Activated CD8-positive, alpha-beta memory T cell treated with anti-CD3 and anti-CD28 coated beads for 36 hours (primary cell): ENCODE data around the gene RAB3A. TPM values are rescaled to one million over a fixed set of nuclear protein-coding genes. Genes with fewer than 3 reads are reported as not detected.
"Not testable (repeated sequence)": the region's sequence is repeated elsewhere in the genome, so short reads cannot be mapped to it uniquely, and the experiment has no call there.

Experiments
- CTCF ChIA-PET: fragments of 350-600 bp; sonication (Branson Sonifier 250); formaldehyde crosslinking; loops from one replicate; lab custom pipeline; 2021; ENCODE audit warnings: antibody characterized with exemption; lab: Charles Lee
- POLR2A ChIA-PET: fragments of 350-600 bp; sonication (Branson Sonifier 250); formaldehyde crosslinking; loops from one replicate; lab custom pipeline; 2021; ENCODE audit warnings: antibody characterized with exemption; lab: Charles Lee
- total RNA-seq, 2 experiments: library from RNA; stranded (reverse); gene quantifications; one replicate each; pipeline ENCODE4 v1.2.3, GENCODE V29; 2021

The RAB3A gene
- total RNA-seq, 2 experiments from 2014 or later, result 6.3 to 6.5 TPM

DNA sequence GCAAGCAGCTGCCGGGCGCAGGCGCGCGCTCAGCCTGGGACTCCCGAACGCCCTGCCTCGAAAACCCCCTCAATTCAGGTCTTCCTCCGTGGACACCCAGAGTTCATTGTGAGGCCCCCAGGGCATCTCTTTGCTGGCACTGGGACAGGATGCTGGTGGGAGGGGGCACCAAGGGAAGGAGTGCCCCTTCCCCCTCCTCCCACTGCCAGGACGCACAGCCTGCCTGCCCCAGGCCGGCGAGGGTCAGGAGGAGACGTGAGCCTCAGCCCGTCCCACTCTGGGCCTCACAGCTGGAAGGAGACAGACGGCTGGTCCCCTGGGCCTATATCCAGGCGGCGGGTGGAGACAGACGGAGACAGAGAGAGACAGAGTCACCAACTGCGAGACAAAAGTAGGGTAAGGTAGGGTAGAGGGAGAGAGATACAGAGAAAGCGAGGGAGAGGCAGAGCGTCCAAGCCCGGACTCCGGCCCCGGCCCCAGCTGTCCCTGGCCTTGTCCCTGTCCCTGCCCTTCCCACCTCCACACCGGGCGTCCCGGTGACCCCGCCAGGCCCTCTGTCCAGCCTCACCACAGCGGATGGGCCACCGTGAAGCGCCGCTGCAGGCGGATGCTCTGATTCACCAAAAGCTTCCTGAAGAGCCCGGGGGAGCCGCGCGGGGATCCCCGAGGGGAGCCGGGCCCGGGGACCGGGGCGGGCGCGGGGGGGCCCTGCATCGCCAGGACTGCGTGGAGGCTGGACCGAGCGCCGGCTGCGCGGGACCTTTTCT lies 22.0 kb upstream of the RAB3A start, which contains the start of gene PDE4C:
Gene PDE4C (minus strand): TSS at position 737 of the 767 bp plus-strand sequence. CDS start 23 bp downstream, at position 714.
- ChIA-PET POLR2A (interaction anchor here (0.6 kb wide), 1 partner anchor 167 kb away, joined by 3 read pairs; no protein-coding TSS in a partner anchor), CTCF (interaction anchor here (1.2 to 1.7 kb wide), 2 partner anchors 18 to 163 kb away, joined by 6 to 7 read pairs; no protein-coding TSS in a partner anchor)

DNA sequence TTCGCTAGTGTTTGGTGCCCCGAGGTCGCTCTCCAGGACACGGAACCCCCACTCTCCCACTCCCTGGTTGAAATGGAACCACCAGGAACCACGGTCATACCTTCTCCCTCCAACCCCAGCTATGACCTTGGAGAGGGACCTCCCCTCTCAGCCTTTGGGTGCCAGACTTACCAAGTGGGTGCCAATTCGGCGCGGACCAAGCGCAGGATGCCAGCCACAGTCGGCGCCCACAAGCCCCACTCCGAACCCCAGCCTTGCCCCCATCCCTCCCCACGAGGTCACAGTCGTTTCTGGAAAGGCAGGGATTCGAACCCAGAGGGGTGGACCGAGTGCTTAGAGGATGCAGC lies 21.5 kb upstream of the RAB3A start:
- POLR2A ChIA-PET, result interaction anchor here (0.6 kb wide), 1 partner anchor 168 kb away, joined by 3 read pairs; no protein-coding TSS in a partner anchor

GRCh38 chr19:18224525-18225354 lies 20.9 kb upstream of the RAB3A start:
- ChIA-PET CTCF (interaction anchor here (0.7 to 2.1 kb wide), 7 partner anchors 12 to 163 kb away, joined by 3 to 6 read pairs (median 4); no protein-coding TSS in a partner anchor), POLR2A (interaction anchor here (1.2 kb wide), 1 partner anchor 21 kb away, joined by 5 read pairs; the partner anchor contains the start of gene RAB3A)

More for the DNA sequence above, 21.5 kb upstream of the RAB3A start:
- CTCF ChIA-PET, result interaction anchor here (1.7 to 2.1 kb wide), 2 partner anchors 17 to 163 kb away, joined by 6 to 7 read pairs; no protein-coding TSS in a partner anchor

- ChIA-PET POLR2A (interaction anchor here (1.2 kb wide), 1 partner anchor 20 kb away, joined by 5 read pairs; the partner anchor contains the start of gene RAB3A), CTCF (interaction anchor here (0.7 to 2.1 kb wide), 8 partner anchors 11 to 164 kb away, joined by 3 to 6 read pairs (median 4); no protein-coding TSS in a partner anchor)
These were observed 20.1 kb upstream of the RAB3A start for GRCh38 chr19:18223860-18224524.

DNA sequence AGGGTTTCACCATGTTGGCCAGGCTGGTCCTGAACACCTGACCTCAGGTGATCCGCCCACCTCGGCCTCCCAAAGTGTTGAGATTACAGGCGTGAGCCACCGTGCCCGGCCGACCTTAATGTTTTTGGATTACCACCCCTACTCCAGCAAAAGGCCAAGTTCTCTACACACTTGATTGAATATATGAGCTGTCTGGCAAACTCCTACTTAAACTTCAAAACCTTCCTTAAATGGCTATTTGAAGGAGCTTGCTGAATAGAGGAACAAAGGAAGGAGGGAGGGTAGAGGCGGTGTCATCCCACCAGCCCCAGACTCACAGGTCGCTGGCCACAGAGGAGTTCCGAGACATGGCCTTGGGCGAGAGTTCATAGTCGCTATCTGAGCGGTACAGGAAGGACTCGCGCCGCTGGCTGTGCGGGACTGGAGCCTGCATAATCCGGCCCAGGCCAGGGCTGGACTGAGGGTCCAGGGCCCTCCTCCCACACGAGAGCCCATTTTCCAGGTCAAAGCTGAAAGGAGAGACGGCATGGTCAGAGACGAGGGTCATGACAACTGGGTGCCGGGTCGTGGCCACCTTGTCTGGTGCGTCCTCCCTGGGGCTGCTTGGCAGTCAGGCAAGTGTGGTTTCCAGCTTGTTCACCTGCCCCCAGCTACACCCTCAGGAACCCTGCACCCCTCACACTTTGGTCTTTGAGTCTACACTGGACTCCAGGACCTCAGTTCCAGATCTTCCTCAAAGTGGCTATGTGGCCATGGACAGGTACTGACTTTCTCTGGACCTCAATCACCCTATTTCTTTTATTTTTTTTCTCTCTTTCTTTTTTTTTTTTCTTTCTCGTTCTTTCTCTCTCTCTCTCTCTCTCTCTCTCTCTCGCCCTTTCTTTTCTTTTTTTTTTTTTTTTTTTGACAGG lies 18.2 kb upstream of the RAB3A start:
- ChIA-PET POLR2A (no interaction called here), CTCF (interaction anchor here (0.6 to 1.3 kb wide), 4 partner anchors 27 to 56 kb away, joined by 3 to 5 read pairs (median 3); no protein-coding TSS in a partner anchor)

DNA sequence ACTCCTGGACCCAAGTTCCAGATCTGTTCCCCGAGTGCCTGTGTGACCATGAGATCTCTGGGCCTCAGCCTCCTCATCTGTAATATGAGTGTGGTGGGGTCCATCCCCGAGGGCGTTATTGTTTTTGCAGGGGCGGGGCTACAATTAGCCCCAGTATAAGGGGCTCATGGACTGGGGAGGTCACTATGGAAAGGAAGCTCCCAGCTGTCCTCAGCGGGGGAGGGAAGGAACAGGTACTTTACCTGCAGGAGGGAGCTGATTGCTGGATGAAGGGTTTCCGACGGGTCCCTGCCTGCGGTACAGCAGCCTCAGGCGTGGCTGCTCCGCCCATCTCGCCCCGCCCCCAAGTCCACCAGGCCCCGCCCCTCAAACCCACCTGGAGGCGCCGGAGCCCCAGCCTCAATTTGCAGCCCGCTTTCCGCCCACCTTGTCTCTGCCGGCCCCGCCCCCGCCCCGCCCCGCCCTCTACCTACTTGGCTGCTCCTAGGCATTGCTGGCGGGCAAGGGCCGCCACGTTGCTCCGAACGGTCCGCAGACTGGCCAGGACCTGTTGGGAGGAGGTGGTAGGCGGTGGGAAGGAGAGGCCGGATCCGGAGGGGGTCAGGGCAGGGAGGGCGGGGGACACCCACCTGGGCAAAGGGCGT lies 16.9 kb upstream of the RAB3A start:
- CTCF ChIA-PET, result interaction anchor here (1.1 to 1.6 kb wide), 2 partner anchors 10 to 59 kb away, joined by 3 to 4 read pairs; no protein-coding TSS in a partner anchor
- POLR2A ChIA-PET, result no interaction called here

- POLR2A ChIA-PET, result no interaction called here
- CTCF ChIA-PET, result interaction anchor here (1.1 to 1.6 kb wide), 2 partner anchors 11 to 60 kb away, joined by 3 to 4 read pairs; no protein-coding TSS in a partner anchor
These were observed 16.2 kb upstream of the RAB3A start for GRCh38 chr19:18219911-18220631.

GRCh38 chr19:18218600-18218999 lies 14.8 kb upstream of the RAB3A start:
- CTCF ChIA-PET, result interaction anchor here (0.9 to 1.1 kb wide), 2 partner anchors 13 to 33 kb away, joined by 3 read pairs; no protein-coding TSS in a partner anchor
- POLR2A ChIA-PET, result no interaction called here

DNA sequence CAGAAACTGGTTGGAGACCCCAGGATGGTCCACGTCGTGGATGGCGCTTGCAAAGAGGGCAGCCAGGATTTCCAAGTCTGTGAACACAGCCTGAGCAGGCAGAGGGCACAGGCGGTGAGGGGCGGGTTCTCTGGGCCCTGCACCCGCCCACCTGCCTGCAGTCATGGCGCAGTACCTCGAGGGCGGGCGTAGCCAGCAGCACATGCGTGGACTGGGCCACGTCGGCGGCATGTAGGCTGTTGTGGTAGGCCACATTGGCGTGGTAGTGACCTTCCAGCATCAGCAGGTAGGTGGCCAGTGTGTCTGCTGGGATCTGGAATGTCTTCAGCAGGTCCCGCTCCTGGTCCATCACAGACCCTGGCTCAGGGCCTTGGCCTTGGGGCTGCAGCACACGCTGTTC lies 14.3 kb upstream of the RAB3A start:
- CTCF ChIA-PET, result interaction anchor here (0.9 to 1.1 kb wide), 2 partner anchors 14 to 33 kb away, joined by 3 read pairs; no protein-coding TSS in a partner anchor
- POLR2A ChIA-PET, result no interaction called here

DNA sequence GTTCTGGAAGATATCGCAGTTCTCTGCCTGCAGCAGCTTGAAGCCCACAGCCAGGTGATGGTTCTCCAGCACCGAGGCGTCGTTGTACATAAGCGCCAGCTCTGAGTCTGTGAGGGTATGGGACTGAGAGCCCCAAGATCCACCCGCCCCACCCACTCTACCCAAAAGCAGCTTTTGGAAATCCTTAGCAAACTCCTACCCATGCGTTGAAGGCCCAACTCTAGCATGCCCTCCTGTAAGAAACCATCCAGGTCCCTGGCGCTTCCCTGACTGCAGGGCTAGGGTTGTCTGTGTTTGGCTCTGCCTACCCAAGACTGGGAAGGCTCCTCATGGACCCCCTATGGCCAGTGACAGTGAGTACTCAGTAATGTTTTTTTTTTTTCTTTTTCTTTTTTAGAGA lies 12.9 kb upstream of the RAB3A start:
- ChIA-PET POLR2A (no interaction called here), CTCF (interaction anchor here (0.6 to 1.6 kb wide), 3 partner anchors 11 to 194 kb away, joined by 3 read pairs; no protein-coding TSS in a partner anchor)

DNA sequence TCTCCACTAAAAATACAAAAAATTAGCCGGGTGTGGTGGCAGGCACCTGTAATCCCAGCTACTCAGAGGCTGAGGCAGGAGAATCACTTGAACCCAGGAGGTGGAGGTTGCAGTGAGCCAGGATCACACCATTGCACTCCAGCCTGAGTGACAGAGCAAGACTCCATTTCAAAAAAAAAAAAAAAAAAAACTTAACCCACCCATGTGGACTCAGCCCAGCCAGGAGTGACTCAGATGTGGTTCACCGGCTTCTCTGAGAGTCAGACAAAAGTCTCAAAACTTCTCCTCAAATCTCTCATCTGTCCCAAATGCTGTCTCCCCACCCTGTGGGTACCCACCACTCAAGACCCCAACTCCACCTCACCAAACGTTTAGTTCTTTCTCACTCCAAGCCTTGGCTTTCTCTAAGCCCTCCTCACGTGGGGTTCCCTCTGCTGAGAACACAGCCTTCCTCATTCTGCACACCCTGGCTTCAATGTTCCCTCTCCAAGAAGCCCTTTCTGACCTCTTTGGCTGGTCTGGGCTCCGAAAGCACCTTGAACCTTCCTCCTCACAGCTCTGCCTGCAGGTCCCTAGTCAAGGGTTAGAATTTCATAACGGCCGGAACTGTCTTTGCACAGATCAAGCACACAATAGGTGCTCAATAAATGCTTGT lies 11.1 kb upstream of the RAB3A start:
- CTCF ChIA-PET, result interaction anchor here (0.7 kb wide), 1 partner anchor 165 kb away, joined by 3 read pairs; no protein-coding TSS in a partner anchor
- POLR2A ChIA-PET, result no interaction called here

DNA sequence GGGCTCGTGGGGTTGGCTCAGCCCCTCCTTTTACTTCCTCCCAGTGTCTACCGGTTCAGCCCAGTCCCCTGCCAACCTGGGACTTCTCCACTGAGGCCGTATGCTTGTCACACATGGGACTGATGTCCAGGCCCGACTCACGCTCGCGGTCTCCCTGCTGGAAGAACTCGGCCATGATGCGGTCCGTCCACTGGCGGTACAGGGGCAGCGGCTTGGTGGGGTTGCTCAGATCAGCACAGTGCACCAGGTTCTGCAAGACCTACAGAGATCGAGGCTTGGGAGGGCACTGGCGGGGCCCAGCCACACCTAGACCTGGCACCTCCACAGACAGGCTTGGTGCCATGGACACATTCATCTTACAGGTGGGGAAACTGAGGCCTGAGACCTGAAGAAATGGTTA lies 7.8 kb upstream of the RAB3A start:
- ChIA-PET CTCF (interaction anchor here (1.5 to 1.6 kb wide), 2 partner anchors 12 to 40 kb away, joined by 4 read pairs; no protein-coding TSS in a partner anchor), POLR2A (no interaction called here)

DNA sequence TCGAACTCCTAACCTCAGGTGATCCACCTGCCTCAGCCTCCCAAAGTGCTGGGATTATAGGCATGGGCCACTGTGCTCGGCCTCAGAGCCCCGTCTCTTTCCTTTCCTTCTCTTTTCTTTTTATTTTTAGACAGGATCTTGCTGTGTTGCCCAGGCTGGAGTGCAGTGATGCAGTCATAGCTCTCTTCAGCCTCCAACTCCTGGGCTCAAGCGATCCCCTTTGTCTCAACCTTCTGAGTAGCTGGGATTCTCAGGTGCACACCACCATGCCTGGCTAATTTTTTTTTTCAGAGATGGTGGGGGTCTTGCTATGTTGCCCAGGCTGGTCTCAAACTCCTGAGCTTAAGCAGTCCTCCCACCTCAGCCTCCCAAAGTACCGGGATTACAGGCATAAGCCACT lies 6.1 kb upstream of the RAB3A start:
- CTCF ChIA-PET, result interaction anchor here (0.7 to 8.2 kb wide), 3 partner anchors 25 to 128 kb away, joined by 3 to 95 read pairs (median 4); a partner anchor contains a TSS
- POLR2A ChIA-PET, result not testable (repeated sequence)

DNA sequence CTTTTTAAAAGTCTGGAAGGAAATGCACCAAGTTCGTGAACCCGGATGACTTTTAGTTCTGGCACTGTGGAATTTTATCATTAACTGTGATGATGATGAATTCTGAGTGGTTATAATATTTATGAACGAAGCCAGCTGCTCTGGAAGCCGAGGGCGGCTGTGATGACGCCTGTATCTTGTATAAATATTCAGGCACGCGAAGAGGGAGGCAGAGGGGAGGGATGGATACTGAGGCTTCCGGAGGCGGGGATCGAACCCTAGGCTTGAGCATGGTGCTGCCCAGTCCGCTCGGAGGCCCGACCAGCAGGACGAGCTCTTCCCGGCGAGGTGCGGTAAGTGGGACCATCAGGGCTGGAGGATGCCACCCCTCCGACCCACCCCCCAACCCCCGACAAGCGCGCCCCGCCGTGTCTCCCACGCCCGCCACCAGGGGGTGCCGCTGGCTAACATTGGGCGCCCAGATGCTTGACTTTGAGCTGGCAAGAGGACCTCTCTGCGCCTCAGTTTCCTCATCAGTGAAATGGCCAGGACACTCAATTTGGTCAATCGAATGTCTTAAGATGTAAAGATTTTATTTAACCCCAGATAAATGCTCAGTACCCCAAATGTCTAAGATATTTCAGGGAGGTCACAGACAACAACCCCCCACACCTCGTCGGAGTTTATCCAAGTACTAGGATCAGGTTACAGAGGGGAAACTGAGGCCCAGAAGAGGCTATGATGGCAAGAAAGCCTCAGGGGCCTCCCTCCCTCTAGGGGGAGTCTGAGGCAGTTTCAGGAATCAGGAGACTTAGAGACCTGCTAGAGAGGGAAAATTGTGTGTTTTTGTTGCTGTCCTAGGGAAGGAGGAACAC lies 4.5 kb upstream of the RAB3A start:
- POLR2A ChIA-PET, result interaction anchor here (0.5 kb wide), 1 partner anchor 208 kb away, joined by 3 read pairs; no protein-coding TSS in a partner anchor

More for the DNA sequence above, 4.5 kb upstream of the RAB3A start:
- CTCF ChIA-PET, result interaction anchor here (0.6 to 8.2 kb wide), 14 partner anchors 11 to 131 kb away, joined by 3 to 95 read pairs (median 3); partner anchors contain the start of genes LSM4, MPV17L2 and PDE4C
